Type B pancreatic cell (in vitro differentiated cells): ENCODE data around the gene PKLR. TPM values are rescaled to one million over a fixed set of nuclear protein-coding genes. Genes with fewer than 3 reads are reported as not detected.
"Not testable (repeated sequence)": the region's sequence is repeated elsewhere in the genome, so short reads cannot be mapped to it uniquely, and the experiment has no call there.

Experiments
- DNase-seq: peaks from one replicate; pipeline ENCODE4 v3.0.0; 2021; ENCODE audit warnings: mixed read lengths; ENCODE audit not compliant: unreplicated experiment; ENCODE audit errors: extremely low spot score
- H3K27ac Mint-ChIP-seq: 2 replicates; pipeline ENCODE4 v1.8.0; 2021; ENCODE audit warnings: mild to moderate bottlenecking, mixed read lengths
- H3K27me3 Mint-ChIP-seq: 2 replicates; pipeline ENCODE4 v1.8.0; 2021; ENCODE audit warnings: mixed read lengths
- H3K36me3 Mint-ChIP-seq: 2 replicates; pipeline ENCODE4 v1.8.0; 2021; ENCODE audit warnings: mixed read lengths
- H3K4me1 Mint-ChIP-seq: one replicate; pipeline ENCODE4 v1.8.0; 2021; ENCODE audit warnings: mixed read lengths; ENCODE audit not compliant: unreplicated experiment
- H3K4me3 Mint-ChIP-seq: 2 replicates; pipeline ENCODE4 v1.8.0; 2021; ENCODE audit warnings: mild to moderate bottlenecking, mixed read lengths
- H3K9me3 Mint-ChIP-seq: 2 replicates; pipeline ENCODE4 v1.8.0; 2021; ENCODE audit warnings: mixed read lengths
- long read RNA-seq: library from polyadenylated mRNA; unstranded; transcript quantifications from one replicate; pipeline ENCODE4 v2.0.0, GENCODE V29; 2020
- total RNA-seq: library from RNA; stranded (reverse); gene quantifications from 2 replicates; pipeline ENCODE4 v1.2.1, GENCODE V29; 2021; ENCODE audit warnings: low replicate concordance
- TF ChIP-seq, protein P1 (sequence below): fragments of 200-600 bp; sonication (generic); conservative IDR thresholded peaks from 2 replicates; pipeline ENCODE4 v1.5.0; 2021; ENCODE audit warnings: antibody characterized with exemption, mild to moderate bottlenecking

Gene PKLR
- total RNA-seq: 1.0 and 2.4 TPM in 2 replicates
- long read RNA-seq, partial matches to known transcripts: 0 of 1 reads
- long read RNA-seq, other reads (novel, unspliced or antisense): 0 of 1 reads

- H3K27me3 Mint-ChIP-seq: peaks cover 8% of the 10 kb centered on the region
- H3K36me3 Mint-ChIP-seq: no peaks in the 10 kb centered on the region
- DNase-seq: no peak
- H3K9me3 Mint-ChIP-seq: no peaks in the 10 kb centered on the region
- H3K4me1 Mint-ChIP-seq: no peaks in the 10 kb centered on the region
- H3K27ac Mint-ChIP-seq: peak within 1 kb of the TSS; percentile 29
- TF ChIP-seq, protein P1, sequence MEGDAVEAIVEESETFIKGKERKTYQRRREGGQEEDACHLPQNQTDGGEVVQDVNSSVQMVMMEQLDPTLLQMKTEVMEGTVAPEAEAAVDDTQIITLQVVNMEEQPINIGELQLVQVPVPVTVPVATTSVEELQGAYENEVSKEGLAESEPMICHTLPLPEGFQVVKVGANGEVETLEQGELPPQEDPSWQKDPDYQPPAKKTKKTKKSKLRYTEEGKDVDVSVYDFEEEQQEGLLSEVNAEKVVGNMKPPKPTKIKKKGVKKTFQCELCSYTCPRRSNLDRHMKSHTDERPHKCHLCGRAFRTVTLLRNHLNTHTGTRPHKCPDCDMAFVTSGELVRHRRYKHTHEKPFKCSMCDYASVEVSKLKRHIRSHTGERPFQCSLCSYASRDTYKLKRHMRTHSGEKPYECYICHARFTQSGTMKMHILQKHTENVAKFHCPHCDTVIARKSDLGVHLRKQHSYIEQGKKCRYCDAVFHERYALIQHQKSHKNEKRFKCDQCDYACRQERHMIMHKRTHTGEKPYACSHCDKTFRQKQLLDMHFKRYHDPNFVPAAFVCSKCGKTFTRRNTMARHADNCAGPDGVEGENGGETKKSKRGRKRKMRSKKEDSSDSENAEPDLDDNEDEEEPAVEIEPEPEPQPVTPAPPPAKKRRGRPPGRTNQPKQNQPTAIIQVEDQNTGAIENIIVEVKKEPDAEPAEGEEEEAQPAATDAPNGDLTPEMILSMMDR: no peak
- no peak within 1 kb of the TSS for H3K4me3 Mint-ChIP-seq
Observed at GRCh38 chr1:155301342-155301841, at the start of gene PKLR. Gene PKLR (minus strand): TSS chr1:155301438. CDS start chr1:155301395, 43 bp downstream.

- Mint-ChIP-seq H3K27ac (no peak overlapping the region), H3K36me3 (peaks cover 39% of the 10 kb centered on the region), H3K9me3 (no peaks in the 10 kb centered on the region), H3K4me3 (no peak overlapping the region), H3K27me3 (no peaks in the 10 kb centered on the region), H3K4me1 (no peaks in the 10 kb centered on the region)
- no peak for DNase-seq
- TF ChIP-seq, protein P1: no peak
Observed at GRCh38 chr1:155342842-155343241, 41.6 kb upstream of the PKLR start.

DNA sequence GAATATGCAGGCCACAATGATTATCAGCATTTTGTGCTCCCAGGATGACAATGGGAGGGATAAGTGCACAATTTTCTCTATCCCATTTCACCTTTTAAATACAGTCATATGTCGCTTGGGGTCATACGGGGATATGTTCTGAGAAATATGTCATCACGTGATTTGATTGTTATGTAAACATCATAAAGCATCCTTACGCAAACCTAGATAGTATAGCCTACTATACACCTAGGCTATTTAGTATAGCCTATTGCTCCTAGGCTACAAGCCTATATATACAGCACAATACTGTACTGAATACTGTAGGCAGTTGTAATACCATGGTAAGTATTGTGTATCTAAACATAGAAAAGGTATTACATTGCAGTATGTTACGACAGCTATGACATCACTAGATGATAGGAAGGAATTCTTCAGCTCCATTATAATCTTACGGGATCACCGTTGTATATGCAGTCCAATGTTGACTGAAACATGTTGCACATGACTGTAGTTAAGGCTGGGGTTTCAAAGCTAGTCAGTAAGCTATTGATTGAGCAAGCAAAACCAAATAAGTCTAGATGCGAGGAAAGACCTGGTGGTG lies 38.4 kb upstream of the PKLR start:
- Mint-ChIP-seq H3K27me3 (no peaks in the 10 kb centered on the region), H3K4me3 (no peak overlapping the region), H3K36me3 (peaks cover 40% of the 10 kb centered on the region), H3K4me1 (no peaks in the 10 kb centered on the region), H3K27ac (peak overlapping the region; percentile 1), H3K9me3 (no peaks in the 10 kb centered on the region)
- DNase-seq: no peak
- TF ChIP-seq, protein P1: no peak

- no peaks in the 10 kb centered on the region for H3K27me3 Mint-ChIP-seq
- DNase-seq: no peak
- TF ChIP-seq, protein P1: no peak
- no peaks in the 10 kb centered on the region for H3K9me3 Mint-ChIP-seq
- H3K4me3 Mint-ChIP-seq: no peak overlapping the region
- peaks cover 41% of the 10 kb centered on the region for H3K36me3 Mint-ChIP-seq
- H3K4me1 Mint-ChIP-seq: no peaks in the 10 kb centered on the region
- H3K27ac Mint-ChIP-seq: no peak overlapping the region
Observed at GRCh38 chr1:155334962-155335361, 33.7 kb upstream of the PKLR start.

DNA sequence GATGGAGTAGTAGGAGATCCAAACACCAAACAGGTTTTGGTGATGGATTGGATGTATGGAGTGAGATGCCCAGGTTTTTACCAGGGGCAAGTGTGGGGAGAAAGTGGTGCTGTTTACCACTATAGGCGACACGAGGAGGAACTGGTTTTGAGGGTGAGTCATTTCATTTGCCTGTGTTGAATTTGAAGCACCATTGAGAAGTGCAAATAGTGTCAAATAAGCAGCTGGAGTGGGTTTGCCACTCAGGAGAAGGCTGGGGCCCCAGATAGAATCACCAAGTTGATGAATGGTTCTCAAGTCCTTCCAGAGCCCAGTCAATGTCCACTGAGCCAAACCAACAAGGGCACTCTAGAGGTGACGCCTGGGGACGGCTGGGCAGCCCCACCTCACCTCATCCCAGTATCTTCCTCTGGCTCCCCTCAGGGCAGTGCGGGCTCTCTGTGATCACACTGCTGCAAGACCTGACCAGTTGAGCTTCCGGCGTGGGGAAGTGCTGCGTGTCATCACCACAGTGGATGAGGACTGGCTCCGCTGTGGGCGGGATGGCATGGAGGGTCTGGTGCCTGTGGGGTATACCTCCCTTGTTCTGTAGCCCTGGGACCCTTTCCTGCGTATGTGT lies 28.9 kb upstream of the PKLR start:
- Mint-ChIP-seq H3K4me3 (no peak overlapping the region), H3K27me3 (no peaks in the 10 kb centered on the region), H3K9me3 (no peaks in the 10 kb centered on the region), H3K4me1 (peaks cover 8% of the 10 kb centered on the region), H3K36me3 (peaks cover 19% of the 10 kb centered on the region), H3K27ac (no peak overlapping the region)
- TF ChIP-seq, protein P1: no peak
- DNase-seq: no peak

- H3K36me3 Mint-ChIP-seq: peaks cover 15% of the 10 kb centered on the region
- peak; percentile 27 for DNase-seq
- H3K4me1 Mint-ChIP-seq, H3K4me3 Mint-ChIP-seq, H3K27me3 Mint-ChIP-seq, H3K27ac Mint-ChIP-seq, H3K9me3 Mint-ChIP-seq: not testable (repeated sequence)
Observed at GRCh38 chr1:155328856-155329255, 27.6 kb upstream of the PKLR start.
